ENCODE data around the gene ARPC5L.
"Not testable (repeated sequence)": the region's sequence is repeated elsewhere in the genome, so short reads cannot be mapped to it uniquely, and the experiment has no call there.

ARPC5L gene

DNA sequence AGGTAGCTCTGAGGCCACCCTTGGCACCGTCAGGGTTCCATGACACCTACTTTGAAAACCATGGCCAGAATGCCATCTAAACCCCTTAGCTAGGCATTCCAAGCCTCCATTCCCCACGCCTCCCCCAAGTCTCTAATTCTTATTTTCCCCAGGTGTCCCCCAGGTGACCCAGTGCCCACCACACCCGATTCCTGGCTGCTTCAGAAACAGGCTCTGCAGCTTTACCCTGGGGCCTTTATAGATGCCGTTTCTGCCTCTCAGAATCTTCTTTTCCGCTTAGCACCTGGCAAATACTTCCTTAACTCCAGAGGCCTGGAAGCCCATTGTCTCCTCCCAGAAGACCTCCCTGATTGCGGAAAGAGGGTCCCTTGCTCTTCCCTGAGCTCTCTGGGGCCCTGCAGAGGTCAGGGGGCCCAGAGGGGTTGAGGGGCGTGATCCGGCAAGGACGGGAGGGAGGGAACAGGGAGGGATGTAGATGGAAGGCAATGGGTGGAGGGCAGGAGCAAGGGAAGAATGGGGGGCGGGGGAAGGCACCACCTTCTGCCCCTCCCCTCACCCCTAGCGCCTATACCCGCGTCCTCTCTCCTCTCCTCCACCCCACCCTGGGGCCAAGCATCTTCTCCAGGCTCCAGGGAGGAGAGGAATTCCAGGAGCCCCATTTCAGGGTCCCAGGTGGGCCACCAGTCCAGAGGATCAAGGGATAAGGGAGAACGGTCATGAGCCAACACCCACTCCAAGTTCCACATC, 20.7 kb upstream of the ARPC5L start:
- no peak for DNase-seq (ENCODE audit: low spot score)

DNA sequence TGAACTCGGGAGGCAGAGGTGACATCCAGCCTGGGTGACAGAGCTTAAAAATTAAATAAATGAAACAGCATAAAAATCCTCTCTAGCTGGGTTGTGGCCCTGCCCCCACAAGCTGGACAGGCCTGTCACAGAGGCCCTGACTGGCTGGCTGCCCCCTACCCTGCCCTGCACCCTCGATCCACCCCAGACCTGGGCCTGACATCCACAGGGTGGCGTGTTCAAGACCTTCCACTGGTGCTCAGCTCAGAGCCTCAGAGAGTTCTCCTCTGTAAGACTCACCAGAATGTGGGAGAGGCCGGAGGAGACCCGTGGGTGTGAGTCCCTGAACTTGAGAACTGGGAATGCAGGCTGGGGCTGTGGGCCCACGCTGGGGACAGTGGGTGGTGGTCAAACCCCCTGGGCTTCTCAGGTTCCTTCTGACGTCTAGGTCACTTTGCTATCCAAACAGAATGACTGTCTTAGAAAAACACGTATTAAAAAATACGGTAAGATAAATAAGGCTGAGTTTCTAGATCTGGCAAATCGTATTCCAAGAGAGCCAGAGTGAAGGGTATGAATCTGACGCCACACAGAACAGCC, 18.4 kb upstream of the ARPC5L start:
- no peak for DNase-seq (ENCODE audit: low spot score)

DNA sequence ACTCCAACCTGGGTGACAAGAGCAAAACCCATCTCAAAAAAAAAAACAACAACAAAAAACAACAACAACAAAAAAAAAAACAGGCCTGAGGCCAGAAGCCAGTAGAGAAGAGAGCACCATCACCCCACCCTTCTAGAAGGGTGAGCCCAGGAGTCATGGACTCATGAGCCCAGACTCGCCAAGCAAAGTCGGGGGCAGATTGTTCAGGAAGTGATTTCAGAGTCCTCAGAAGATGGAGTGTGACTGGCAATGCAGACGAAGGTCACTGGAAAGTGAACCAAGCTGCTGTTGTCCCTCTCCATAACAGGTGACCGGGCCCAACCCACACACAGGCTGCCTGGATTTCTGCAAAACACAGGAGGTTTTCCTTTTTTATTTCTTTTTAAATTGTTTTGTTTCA, 17.6 kb upstream of the ARPC5L start:
- no peak for DNase-seq (ENCODE audit: low spot score)

DNA sequence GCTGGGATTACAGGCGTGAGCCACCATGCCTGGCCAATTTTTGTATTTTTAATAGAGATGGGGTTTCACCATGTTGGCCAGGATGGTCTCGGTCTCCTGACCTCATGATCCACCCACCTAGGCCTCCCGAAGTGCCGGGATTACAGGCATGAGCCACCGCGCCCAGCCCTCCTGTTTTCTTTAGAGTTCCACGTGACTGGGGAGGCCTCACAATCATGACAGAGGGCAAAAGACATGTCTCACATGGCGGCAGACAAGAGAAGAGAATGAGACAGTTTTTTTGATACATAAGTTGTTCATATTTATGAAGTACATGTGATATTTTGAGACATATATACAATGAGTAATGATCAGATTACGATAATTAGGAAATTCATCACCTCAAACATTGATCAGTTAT, 15.5 kb upstream of the ARPC5L start:
- DNase-seq (ENCODE audit: low spot score), result not testable (repeated sequence)

DNA sequence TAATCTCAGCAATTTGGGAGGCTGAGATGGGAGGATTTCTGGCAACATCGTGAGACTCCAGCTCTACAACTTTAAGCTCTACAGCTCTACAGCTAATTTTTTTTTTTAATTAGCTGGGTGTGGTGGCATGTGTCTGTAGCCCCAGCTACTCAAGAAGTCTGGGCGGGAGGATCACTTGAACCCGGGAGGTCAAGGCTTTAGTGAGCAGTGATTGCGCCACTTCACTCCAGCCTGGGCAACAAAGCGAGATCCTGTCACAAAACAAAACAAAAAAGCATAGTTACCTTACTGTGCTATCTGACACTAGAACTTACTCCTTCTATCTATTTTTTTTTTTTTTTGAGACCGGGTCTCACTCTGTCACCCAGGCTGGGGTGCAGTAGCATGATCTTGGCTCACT, 15.0 kb upstream of the ARPC5L start:
- no peak for DNase-seq (ENCODE audit: low spot score)

DNA sequence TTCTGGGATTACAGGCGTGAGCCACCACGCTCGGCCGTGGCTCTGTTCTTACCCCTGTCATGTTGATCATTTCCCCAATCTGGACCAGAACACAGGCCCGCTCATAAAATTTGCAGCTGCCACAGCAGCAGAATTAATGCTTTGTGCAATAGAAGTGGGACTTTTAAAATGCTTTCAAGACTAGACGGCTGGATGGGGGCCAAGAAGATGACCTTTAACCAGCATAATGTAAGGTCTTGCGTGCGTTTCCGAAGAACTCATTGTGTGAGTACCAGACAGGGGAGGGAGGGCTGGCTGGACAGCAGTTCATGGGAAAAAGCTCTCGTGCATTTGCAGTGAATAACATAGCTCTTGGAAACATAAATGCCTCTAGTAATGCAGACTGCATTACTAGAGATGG, 12.1 kb upstream of the ARPC5L start:
- DNase-seq (ENCODE audit: low spot score), result peak; percentile 69

DNA sequence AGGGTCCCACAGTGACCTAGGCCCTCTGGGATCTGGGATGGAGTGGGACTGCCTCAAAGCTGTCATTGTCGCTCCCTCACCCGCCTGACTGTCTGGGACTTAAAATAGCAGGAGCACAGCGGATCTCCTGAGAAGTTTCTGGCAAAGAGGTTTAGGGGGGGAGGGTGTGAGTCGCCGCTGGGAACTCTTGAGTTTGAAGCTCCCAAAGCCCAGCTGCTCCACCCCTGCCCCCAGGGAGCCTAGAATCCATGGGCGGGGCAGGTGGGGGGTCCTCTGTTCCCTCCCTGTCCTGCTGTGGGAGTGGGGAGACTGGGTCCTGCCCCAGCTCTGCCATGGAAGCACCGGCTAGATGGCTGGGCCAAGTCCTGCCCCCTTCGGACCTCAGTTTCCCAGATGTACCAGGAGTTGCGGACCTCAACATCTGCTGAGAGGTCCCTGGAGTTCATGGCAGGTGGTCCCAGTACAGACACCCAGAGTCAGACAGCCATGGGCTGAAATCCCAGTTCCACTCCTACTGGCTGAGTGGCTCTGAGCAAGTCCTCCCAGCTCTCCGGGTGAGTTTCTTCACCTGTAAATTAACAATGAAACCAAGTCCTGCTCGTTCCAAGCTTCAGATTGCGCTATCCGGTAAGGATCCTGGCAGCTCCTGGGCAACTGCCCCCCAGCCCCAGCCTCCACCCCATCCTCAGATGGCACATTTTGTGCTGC, 9.7 kb upstream of the ARPC5L start:
- no peak for DNase-seq (ENCODE audit: low spot score)

DNA sequence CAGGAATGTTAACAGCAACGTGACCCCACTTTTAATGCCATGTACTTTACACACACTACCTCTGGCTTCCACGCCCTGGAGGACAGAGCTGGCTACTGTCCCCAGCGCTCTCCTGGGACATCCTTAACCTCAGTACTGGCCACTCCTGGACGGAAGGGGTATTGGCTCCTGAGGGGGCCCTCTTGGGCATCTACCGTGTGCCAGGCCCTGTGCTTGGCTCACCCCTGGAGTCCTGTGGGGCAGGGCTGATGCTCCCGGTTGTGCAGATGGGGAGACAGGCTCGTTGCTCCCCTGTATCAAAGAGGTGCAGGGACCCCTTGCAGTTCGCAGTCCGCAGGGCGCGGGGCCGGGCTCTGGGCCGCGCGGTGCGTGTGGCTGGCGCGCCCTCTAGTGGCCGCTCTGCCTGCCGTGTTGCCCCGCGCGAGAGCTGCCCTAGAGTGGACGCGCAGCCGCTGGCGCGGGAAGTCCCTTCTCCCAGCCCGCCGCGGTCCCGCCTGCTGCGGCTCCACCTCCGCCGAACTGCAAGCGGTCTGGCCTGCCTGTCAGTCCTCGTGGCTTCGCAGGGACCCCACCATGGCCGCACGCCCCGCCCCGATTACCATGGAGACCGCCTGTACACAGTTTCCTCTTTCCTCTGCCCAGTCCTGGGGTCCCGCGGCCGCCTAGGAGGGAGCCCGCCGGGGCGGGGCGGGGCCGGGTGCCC, 8.9 kb upstream of the ARPC5L start, which contains the start of gene WDR38:
WDR38 (plus strand) TSS at position 632 of the 703 bp plus-strand sequence. CDS start 72 bp downstream, outside the sequence.
- peak; percentile 89 for DNase-seq (ENCODE audit: low spot score)

DNA sequence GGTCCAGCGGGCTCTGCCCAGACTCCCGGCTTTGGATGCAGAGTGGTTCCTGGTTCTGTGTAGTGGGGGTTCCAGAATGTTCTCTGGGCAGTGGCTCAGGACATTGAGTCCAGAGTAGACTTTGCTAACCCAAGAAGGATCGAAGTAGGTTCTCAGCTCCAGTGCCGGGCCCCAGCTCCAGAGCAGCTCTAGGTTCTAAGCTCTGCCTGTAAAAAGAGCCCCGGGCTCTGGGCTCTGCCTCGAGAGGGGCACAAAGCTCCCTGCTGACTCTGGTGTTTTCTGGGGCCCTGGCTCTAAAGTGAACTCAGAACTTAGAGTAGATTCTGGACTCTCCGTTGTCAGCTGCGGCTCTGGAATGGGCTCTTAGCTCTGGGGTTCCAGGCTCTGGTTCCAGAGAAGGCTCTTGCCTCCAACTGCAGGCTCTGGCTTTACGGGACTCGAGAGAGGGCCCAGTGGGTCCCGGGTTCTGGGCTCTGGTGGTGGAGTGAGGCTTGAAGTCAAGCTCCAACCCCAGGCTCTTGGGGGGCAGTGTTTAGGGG, 8.3 kb upstream of the ARPC5L start:
- no peak for DNase-seq (ENCODE audit: low spot score)

DNA sequence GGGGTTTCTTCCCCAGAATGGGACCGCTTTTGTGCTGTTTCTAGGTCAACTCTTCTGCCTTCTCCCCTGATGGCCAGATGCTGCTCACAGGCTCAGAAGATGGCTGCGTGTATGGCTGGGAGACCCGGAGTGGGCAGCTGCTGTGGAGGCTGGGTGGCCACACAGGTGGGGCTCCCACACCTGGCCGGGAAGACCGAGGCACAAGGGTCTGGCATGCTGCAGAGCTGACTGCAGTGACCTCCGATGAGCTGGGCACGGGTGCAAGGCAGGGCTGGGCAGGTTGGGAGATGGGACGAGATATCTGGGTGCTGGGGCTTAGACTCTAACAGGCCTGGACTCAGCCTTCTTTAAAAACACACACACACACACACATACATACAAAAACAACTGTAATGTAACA, 7.8 kb upstream of the ARPC5L start:
- no peak for DNase-seq (ENCODE audit: low spot score)

DNA sequence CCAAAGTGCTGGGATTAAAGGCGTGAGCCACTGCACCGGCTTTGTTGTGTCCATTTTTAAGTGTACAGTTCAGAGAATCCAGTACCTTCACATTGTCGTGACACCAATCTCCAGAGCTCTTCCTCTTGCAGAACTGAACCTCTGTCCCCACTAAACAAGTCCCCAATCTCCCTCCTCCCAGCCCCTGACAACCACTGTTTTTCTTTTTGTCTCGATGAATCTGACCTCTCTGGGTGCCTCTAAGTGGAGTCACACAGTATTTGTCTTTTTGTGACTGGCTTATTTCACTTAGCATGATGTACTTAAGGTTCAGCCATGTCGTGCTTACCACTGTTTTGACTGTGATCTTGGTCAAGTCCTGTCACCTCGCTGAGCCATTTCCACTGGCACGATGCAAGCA, 7.1 kb upstream of the ARPC5L start:
- DNase-seq (ENCODE audit: low spot score), result no peak

DNA sequence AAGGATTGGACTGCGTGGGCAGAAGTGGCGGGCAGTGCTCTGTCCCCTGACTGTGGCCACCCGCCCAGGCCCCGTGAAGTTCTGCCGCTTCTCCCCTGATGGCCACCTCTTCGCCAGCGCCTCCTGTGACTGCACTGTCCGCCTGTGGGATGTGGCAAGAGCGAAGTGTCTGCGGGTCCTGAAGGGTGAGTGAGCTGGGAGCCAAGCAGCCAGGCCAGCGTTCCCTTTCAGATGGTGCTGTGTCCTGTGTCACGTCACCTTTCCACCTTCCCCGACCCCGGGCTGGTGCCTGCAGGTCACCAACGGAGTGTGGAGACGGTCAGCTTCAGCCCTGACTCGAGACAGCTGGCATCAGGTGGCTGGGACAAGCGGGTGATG, 6.4 kb upstream of the ARPC5L start:
- no peak for DNase-seq (ENCODE audit: low spot score)

DNA sequence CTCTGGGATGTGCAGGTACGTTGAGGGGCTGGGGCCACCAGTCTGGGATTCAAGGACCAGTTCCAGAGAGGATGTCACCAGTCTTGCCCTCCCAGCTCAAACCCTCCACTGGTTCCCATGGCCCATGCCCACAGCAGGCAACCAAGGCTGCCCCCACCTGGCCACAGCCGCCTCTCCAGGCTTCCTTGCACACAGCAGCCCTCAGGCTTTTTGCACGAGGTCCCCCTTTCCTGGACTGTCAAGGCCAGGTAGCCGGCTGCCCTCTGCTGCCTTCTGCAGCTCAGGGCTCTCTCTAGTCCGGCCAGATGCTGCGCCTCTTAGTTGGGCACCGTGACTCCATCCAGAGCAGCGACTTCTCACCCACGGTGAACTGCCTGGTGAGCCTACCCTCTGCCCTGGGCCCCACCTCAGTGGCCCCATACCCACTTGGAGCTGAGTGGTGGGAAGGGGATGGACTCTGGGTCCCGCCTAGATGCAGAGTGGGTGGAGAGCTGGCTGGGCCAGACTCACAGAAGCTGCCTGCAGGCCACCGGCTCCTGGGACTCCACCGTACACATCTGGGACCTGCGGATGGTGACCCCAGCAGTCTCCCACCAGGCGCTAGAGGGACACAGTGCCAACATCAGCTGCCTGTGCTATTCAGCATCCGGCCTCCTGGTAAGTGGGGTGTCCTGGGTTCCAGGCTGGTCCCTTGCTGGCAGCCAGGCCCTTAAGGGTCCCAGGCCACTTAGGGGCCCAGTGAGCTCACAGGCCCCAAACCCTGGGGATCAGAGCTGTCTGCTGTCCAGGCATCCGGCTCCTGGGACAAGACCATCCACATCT, 5.8 kb upstream of the ARPC5L start:
- DNase-seq (ENCODE audit: low spot score), result peak; percentile 47

DNA sequence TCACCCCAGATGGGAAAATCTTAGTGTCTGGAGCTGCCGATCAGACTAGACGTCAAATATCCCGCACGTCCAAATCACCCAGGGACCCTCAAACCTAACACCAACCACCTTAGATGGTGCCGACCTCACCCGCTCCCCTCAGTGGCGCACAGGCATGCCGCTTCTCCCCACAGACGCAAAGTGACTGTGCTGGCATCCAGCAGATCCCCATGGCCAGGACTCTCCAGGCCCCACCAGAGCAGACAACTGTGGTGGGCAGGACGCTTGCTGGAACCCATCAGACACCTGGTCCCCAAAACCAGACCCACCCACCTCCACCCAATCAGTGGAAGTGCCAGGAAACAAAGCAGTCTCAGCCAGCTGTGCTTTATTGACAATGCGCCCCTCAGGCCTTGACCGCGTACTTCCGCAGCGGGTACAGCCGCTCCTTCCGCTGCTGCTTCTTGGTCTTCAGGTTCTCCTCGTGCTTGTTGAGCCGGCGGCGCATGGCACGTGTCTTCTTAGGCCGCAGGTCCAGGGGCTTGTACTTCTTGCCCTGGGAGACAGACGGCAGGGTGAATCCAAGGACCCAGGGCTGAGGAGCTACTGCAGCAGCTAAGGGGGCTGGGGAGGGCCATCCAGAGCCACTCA, 4.3 kb upstream of the ARPC5L start:
- no peak for DNase-seq (ENCODE audit: low spot score)

DNA sequence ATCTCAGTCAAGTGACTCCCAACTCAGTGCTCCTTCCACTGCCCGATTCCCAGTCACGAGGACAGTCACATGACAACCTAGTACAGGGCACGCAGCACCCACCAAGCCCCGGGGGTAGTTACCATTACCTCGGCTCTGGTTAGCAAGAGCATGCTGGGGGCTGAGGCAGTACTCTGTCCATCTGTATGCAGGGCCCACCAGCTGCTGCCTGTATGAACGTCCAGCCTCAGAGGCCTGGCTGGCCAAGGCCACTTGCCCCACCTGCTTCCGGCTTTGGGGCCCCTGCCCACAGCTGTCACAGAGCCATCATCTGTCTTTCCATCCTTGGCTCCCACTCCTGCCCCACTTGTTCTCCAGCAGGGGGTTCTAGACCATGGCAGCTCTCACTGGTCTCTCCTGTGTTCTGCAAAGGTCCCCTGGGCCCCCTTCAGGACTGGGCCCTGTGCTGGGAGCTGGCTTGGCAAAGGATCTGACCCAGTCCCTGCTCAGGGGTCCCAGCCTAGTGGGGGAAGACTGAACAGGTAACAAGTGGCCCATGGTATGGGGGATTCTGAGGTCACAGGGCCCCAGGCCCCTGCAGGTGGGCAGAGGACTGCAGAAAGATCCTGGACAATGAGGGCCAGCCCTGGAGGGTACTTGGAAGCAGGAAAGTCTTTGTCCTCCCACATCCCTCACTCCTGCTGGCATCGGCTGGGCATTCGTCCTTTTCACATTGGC, 3.4 kb upstream of the ARPC5L start:
- no peak for DNase-seq (ENCODE audit: low spot score)

DNA sequence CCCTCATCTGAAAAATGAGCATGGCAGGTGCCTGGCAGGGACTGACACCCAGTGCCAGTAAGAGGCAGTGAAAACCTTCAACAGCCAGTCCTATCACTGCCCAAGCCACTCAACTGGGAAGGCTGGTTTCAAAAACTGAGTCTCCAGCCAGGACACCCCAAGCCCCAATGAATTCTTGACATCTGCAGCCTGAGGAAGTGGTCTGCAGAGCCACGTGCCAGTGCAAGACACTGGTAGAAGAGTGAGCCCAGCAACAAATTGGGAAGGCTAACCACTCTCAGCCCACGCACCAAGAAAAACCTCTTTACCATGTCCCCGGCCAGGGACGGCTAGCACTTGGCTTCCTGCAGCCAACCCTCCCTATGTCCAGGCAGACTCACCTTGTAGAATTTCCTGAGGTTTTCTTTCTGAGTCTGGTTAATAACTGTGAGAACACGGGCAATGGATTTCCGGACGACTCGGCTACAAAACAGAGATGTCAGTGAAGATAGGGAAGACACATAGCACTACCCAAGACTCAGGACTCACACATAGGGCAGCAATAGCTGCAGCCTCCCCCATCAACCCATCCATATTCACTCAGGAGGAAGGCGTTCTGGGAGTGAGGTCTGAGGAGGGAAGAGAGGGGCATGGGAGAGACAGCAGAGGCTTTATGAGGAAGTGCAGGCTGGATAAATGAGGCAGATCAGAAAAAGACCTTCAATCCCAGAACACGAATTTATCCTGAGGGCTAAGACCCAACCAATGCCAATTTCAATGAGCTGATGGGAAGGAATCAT, 1.9 kb upstream of the ARPC5L start:
- DNase-seq (ENCODE audit: low spot score), result no peak

DNA sequence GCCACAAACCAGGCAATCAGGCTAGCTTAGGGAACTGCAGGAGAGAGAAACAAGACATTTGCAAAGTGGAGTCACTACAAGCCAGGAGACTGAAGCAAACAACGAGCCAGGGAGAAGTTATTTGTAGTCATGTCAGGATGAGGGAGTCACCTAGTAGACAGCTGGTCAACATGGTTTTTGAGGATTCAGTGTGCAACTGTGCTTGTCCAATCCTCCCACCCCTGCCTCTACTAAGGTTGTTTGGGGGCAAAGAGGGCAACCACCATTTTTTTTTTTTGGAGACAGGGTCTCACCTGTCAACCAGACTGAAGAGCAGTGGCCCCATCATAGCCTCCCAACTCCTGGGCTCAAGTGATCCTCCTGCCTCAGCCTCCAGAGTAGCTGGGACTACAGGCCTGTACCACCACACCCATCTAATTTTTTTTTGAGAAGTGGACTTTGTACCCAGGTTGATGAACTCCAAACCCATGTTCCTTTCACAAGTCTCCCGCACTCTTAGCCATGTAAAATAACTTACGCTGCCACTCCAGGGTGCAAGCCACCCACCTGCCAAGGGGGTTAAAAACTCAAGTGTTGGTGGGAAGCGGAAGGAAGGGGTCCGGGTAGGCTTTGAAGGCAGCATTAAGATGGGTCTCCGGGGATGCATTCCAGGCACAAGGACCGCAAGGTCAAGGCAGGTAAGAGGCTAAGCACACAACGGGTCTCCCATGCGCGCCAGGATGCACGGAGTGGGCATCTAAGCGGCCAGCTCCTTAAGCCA, 1.2 kb upstream of the ARPC5L start:
- DNase-seq (ENCODE audit: low spot score), result no peak

DNA sequence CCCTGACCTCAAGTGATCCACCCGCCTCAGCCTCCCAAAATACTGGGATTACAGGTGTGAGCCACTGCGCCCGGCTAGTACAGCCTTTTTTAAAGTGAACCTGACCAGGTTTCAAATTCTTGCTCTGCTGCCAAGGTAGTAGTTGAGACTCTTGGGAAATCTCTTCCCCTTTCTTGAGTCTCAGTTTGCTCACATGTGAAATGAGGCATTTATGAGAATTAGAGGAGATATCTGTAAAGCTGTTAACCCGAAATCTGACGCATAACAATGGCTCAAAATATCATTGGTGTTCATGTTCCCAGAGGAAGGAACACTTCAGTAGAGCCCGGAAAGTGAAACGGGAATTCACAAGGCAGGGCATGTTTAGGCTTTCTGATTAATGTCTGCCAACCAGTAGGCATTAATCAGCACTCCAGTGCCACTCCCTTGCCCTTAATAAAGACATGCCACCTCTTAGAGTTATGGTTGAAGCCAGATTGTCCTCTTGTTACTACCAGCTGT, 1.5 kb downstream of the ARPC5L start:
- DNase-seq (ENCODE audit: low spot score), result no peak
